Liver (tissue), 9 donors: Measurements from ENCODE around the gene PRDM5. TPM values are rescaled to one million over a fixed set of nuclear protein-coding genes. Genes with fewer than 3 reads are reported as not detected.

Experiments used
- DNase-seq: peaks from one replicate; pipeline ENCODE4 v3.0.0-alpha.2; 2017; ENCODE audit warnings: low spot score
- H3K27ac ChIP-seq, 2 donors: one replicate each; pipeline ENCODE4 v1.7.0; 2013; ENCODE audit warnings: inconsistent platforms in 2 of 2, low read length in 2 of 2, control low read depth in 1 of 2, low read depth in 1 of 2, mild to moderate bottlenecking in 1 of 2
- H3K27me3 ChIP-seq, 4 donors: one replicate each; pipeline versions ENCODE4 v1.6.1 to v1.7.0; 2013; ENCODE audit warnings: low read length in 3 of 4, inconsistent platforms in 1 of 4, mild to moderate bottlenecking in 1 of 4, moderate library complexity in 1 of 4; ENCODE audit not compliant: control insufficient read depth in 4 of 4, insufficient read depth in 4 of 4
- H3K36me3 ChIP-seq, 4 donors: one replicate each; pipeline versions ENCODE4 v1.6.1 to v1.7.0; 2013; ENCODE audit warnings: low read length in 3 of 4, mild to moderate bottlenecking in 3 of 4, low read depth in 1 of 4, moderate library complexity in 1 of 4; ENCODE audit not compliant: control insufficient read depth in 4 of 4, insufficient read depth in 3 of 4
- H3K4me1 ChIP-seq, 4 donors: one replicate each; pipeline versions ENCODE4 v1.6.1 to v1.7.0; 2013; ENCODE audit warnings: low read length in 3 of 4, mild to moderate bottlenecking in 3 of 4, moderate library complexity in 1 of 4; ENCODE audit not compliant: control insufficient read depth in 4 of 4, insufficient read depth in 4 of 4
- H3K4me3 ChIP-seq, 3 donors: one replicate each; pipeline versions ENCODE4 v1.6.1 to v1.7.0; 2013; ENCODE audit warnings: low read length in 3 of 3, control low read depth in 1 of 3, low read depth in 1 of 3, mild to moderate bottlenecking in 1 of 3
- H3K9ac ChIP-seq, 2 donors: one replicate each; pipeline ENCODE4 v1.7.0; 2013; ENCODE audit warnings: low read length in 2 of 2, mild to moderate bottlenecking in 2 of 2, moderate library complexity in 2 of 2, control low read depth in 1 of 2, low read depth in 1 of 2
- H3K9me3 ChIP-seq, 4 donors: one replicate each; pipeline versions ENCODE4 v1.6.1 to v1.7.0; 2013; ENCODE audit warnings: low read length in 3 of 4; ENCODE audit not compliant: control insufficient read depth in 4 of 4
- ATF3 ChIP-seq: IDR thresholded peaks from 2 replicates; pipeline ENCODE4 v1.6.1; 2016; ENCODE audit warnings: antibody characterized with exemption
- CTCF ChIP-seq: fragments of 150-350 bp; IDR thresholded peaks from 2 replicates; pipeline ENCODE4 v1.5.1; 2017; ENCODE audit warnings: improper control_type of control experiment, low read depth, low read length; ENCODE audit not compliant: missing input control
- EGR1 ChIP-seq, 2 donors: IDR thresholded peaks; 2 replicates each; pipeline ENCODE4 v1.6.1; 2016 to 2018; ENCODE audit warnings: antibody characterized with exemption in 2 of 2, low read depth in 2 of 2
- FOXA1 ChIP-seq: IDR thresholded peaks from 2 replicates; pipeline ENCODE4 v1.6.1; 2016; ENCODE audit warnings: antibody characterized with exemption
- FOXA2 ChIP-seq: IDR thresholded peaks from 2 replicates; pipeline ENCODE4 v1.6.1; 2016; ENCODE audit warnings: antibody characterized with exemption
- GABPA ChIP-seq, 2 donors: IDR thresholded peaks in 1 of 2; conservative IDR thresholded peaks in 1 of 2; 2 replicates each; pipeline ENCODE4 v1.6.1; 2016; ENCODE audit warnings: antibody characterized with exemption in 2 of 2, mild to moderate bottlenecking in 1 of 2, moderate library complexity in 1 of 2
- HNF4A ChIP-seq, 2 donors: conservative IDR thresholded peaks; 2 replicates each; pipeline ENCODE4 v1.6.1; 2016; ENCODE audit warnings: antibody characterized with exemption in 2 of 2, mild to moderate bottlenecking in 2 of 2
- HNF4G ChIP-seq: IDR thresholded peaks from 2 replicates; pipeline ENCODE4 v1.6.1; 2016; ENCODE audit warnings: antibody characterized with exemption
- JUND ChIP-seq, 2 donors: IDR thresholded peaks; 2 replicates each; pipeline ENCODE4 v1.6.1; 2016; ENCODE audit warnings: antibody characterized with exemption in 2 of 2
- MAX ChIP-seq: IDR thresholded peaks from 2 replicates; pipeline ENCODE4 v1.6.1; 2016; ENCODE audit warnings: antibody characterized with exemption
- NR2F2 ChIP-seq: IDR thresholded peaks from 2 replicates; pipeline ENCODE4 v1.6.1; 2016; ENCODE audit warnings: antibody characterized with exemption
- RAD21 ChIP-seq, 2 donors: IDR thresholded peaks; 2 replicates each; pipeline ENCODE4 v1.6.1; 2016; ENCODE audit warnings: antibody characterized with exemption in 2 of 2, mild to moderate bottlenecking in 2 of 2
- REST ChIP-seq: IDR thresholded peaks from 2 replicates; pipeline ENCODE4 v1.6.1; 2016; ENCODE audit warnings: antibody characterized with exemption, mild to moderate bottlenecking
- RXRA ChIP-seq, 2 donors: IDR thresholded peaks; 2 replicates each; pipeline ENCODE4 v1.6.1; 2017 to 2018; ENCODE audit warnings: antibody characterized with exemption in 2 of 2, mild to moderate bottlenecking in 1 of 2
- SP1 ChIP-seq: IDR thresholded peaks from 2 replicates; pipeline ENCODE4 v1.6.1; 2018; ENCODE audit warnings: antibody characterized with exemption, mild to moderate bottlenecking
- TAF1 ChIP-seq: conservative IDR thresholded peaks from 2 replicates; pipeline ENCODE4 v1.6.1; 2016; ENCODE audit warnings: antibody characterized with exemption, mild to moderate bottlenecking
- YY1 ChIP-seq: IDR thresholded peaks from 2 replicates; pipeline ENCODE4 v1.6.1; 2016; ENCODE audit warnings: antibody characterized with exemption, mild to moderate bottlenecking
- ZBTB33 ChIP-seq: IDR thresholded peaks from 2 replicates; pipeline ENCODE4 v1.6.1; 2016; ENCODE audit warnings: antibody characterized with exemption
- WGBS: extraction: QIAGEN DNeasy Blood & Tissue Kit; methylation state at CpG from one replicate; pipeline ENCODE4 v1.1.7; 2013; 5-methylcytosine and 5-hydroxymethylcytosine counted together
- polyA plus RNA-seq, 2 donors: library from polyadenylated mRNA; stranded (reverse) in 1 of 2; unstranded in 1 of 2; fragments of 200-250 nt in 1 of 2; fragments of >200 nt in 1 of 2; fragmentation: Nextera tagmentation in 1 of 2; extraction: Ambion mirVana in 1 of 2; gene quantifications; one replicate each; pipeline versions ENCODE4 v1.2.1 to v1.2.3, GENCODE V29; 2013 to 2015
- total RNA-seq, 2 donors: library from RNA; depleted of rRNA; stranded (reverse); fragments of >200 nt; gene quantifications; one replicate each; pipeline ENCODE4 v1.2.3, GENCODE V29; 2014
- donor health status: healthy.
- donor health status: healthy.
- donor health status: healthy.
- donor health status: healthy.
- donor health status: healthy.

The PRDM5 gene
- total and polyA plus RNA-seq, 4 donors = 0.17 to 4.0 (median 1.1) TPM

GRCh38 chr4:120874792-120875774 lies 47.4 kb downstream of the PRDM5 start (continued):
- TF ChIP-seq JUND (IDR thresholded peaks at IDR 0.05) = no peak
- TF ChIP-seq TAF1 = no peak

DNA sequence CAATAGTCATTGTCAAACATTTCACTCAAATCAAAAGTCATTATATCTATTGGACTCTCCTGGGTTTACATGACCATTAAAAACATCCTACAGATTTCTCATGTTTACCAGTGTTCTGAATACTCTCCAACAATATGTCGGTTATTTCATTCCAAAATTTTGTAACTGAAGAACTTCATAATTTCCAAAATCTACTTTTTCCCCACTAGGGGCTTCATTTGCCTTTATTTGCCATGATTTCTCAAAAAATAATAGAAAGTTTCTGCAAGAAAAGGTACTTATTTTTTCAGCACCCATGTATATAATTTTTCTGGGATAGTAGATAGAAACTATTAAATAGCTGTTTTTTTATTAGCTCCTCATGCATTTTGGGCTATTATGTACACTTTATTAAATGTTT lies 49.0 kb downstream of the PRDM5 start:
- H3K27me3 ChIP-seq = peaks cover 0 to 3% (median 0%) of the 10 kb centered on the region in 4 donors
- TF ChIP-seq FOXA1 (no peak), ZBTB33 (no peak), TAF1 (no peak), SP1 (no peak), JUND (IDR thresholded peaks at IDR 0.05) (no peak), HNF4A (conservative IDR thresholded peaks at IDR 0.05) (no peak), FOXA2 (no peak), RXRA (IDR thresholded peaks at IDR 0.05) (no peak), MAX (no peak), HNF4G (no peak), ATF3 (no peak), RAD21 (IDR thresholded peaks at IDR 0.05) (no peak), NR2F2 (no peak), YY1 (no peak), GABPA (IDR thresholded peaks at IDR 0.05 in 1 of 2, conservative IDR thresholded peaks at IDR 0.05 in 1 of 2) (no peak), CTCF (no peak), EGR1 (IDR thresholded peaks at IDR 0.05; ENCODE audit: low read depth in 2 of 2) (no peak)
- H3K4me3 ChIP-seq = no peak overlapping the region
- no peaks in the 10 kb centered on the region for H3K9me3 ChIP-seq
- H3K36me3 ChIP-seq = no peaks in the 10 kb centered on the region
- H3K27ac ChIP-seq = no peak overlapping the region
- H3K4me1 ChIP-seq = no peaks in the 10 kb centered on the region
- no peak overlapping the region for H3K9ac ChIP-seq
- DNase-seq = no peak
- 93% methylated on average over 1 of the region's 1 CpG for WGBS

DNA sequence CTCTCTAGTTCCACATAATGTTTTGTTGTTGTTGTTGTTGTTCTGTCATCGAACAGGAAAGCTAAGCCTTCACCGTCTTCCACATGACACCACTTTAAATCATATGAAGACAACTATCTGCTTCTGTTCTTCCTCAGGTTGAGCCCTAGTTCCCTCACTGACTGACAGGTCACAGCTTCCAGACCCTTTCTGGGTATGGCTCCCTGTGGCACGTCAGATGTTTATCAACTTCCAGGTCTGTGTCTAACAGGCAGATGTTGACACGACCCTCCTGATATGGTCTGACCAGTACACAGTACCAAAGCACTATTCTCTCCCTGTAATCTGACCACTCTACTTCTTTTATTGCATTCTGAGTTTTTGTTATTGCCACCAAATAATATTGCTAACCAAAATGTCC lies 51.4 kb downstream of the PRDM5 start:
- Histone ChIP-seq H3K9me3 (no peaks in the 10 kb centered on the region), H3K4me3 (no peak overlapping the region), H3K9ac (no peak overlapping the region), H3K27me3 (peaks cover 0 to 3% (median 0%) of the 10 kb centered on the region in 4 donors), H3K27ac (no peak overlapping the region), H3K4me1 (no peaks in the 10 kb centered on the region), H3K36me3 (no peaks in the 10 kb centered on the region)
- WGBS = 75% methylated on average over 4 of the region's 4 CpGs
- TF ChIP-seq GABPA (IDR thresholded peaks at IDR 0.05 in 1 of 2, conservative IDR thresholded peaks at IDR 0.05 in 1 of 2) (no peak), ATF3 (no peak), HNF4G (no peak), CTCF (no peak), HNF4A (conservative IDR thresholded peaks at IDR 0.05) (no peak), REST (no peak), RAD21 (IDR thresholded peaks at IDR 0.05) (no peak)
- no peak for DNase-seq
